GM21360 (cell line): ENCODE data around the gene ACBD6.

Experiments used
- ATAC-seq: cut with Tn5 transposase; IDR thresholded peaks from one replicate; pipeline ENCODE4 v1.9.1; 2021; ENCODE audit warnings: mild to moderate bottlenecking, moderate library complexity; ENCODE audit not compliant: unreplicated experiment

The ACBD6 gene

GRCh38 chr1:180261030-180261429 is 241.3 kb downstream of the ACBD6 start:
- no peak for ATAC-seq

GRCh38 chr1:180260541-180260940 is 241.8 kb downstream of the ACBD6 start:
- ATAC-seq: no peak

GRCh38 chr1:180259431-180260338 is 242.7 kb downstream of the ACBD6 start:
- ATAC-seq: no peak

GRCh38 chr1:180258935-180259334 is 243.4 kb downstream of the ACBD6 start:
- no peak for ATAC-seq

- no peak for ATAC-seq
These were observed 244.1 kb downstream of the ACBD6 start for GRCh38 chr1:180258290-180258689.

GRCh38 chr1:180257486-180257885 is 244.9 kb downstream of the ACBD6 start:
- no peak for ATAC-seq

GRCh38 chr1:180257028-180257386 is 245.4 kb downstream of the ACBD6 start:
- ATAC-seq: no peak

- ATAC-seq: no peak
These were observed 245.9 kb downstream of the ACBD6 start for GRCh38 chr1:180256341-180257027.

GRCh38 chr1:180255536-180256340 is 246.6 kb downstream of the ACBD6 start:
- no peak for ATAC-seq

- no peak for ATAC-seq
These were observed 247.5 kb downstream of the ACBD6 start for GRCh38 chr1:180254854-180255253.

- ATAC-seq: no peak
These were observed 247.9 kb downstream of the ACBD6 start for GRCh38 chr1:180254496-180254819.

GRCh38 chr1:180253585-180254495 is 248.5 kb downstream of the ACBD6 start:
- ATAC-seq: no peak

GRCh38 chr1:180252638-180253536 is 249.5 kb downstream of the ACBD6 start:
- peak; percentile 67 for ATAC-seq

GRCh38 chr1:180251526-180252305 is 250.7 kb downstream of the ACBD6 start:
- no peak for ATAC-seq

GRCh38 chr1:180250883-180251509 is 251.4 kb downstream of the ACBD6 start:
- ATAC-seq: no peak

- no peak for ATAC-seq
These were observed 251.9 kb downstream of the ACBD6 start for GRCh38 chr1:180250499-180250770.

- ATAC-seq: no peak
These were observed 252.5 kb downstream of the ACBD6 start for GRCh38 chr1:180249725-180250498.
